Stimulated activated CD8-positive, alpha-beta memory T cell treated with anti-CD3 and anti-CD28 coated beads, Interleukin-7, amount 100 ng/mL, for 4 hours (primary cell): ENCODE measurements around the gene KDM5A.
"Not testable (repeated sequence)": the region's sequence is repeated elsewhere in the genome, so short reads cannot be mapped to it uniquely, and the experiment has no call there.

Experiments used
- DNase-seq, 2 donors: peaks; one replicate each; pipeline ENCODE4 v3.0.0-alpha.2; 2020; ENCODE audit warnings: low read depth in 2 of 2

KDM5A gene

DNA sequence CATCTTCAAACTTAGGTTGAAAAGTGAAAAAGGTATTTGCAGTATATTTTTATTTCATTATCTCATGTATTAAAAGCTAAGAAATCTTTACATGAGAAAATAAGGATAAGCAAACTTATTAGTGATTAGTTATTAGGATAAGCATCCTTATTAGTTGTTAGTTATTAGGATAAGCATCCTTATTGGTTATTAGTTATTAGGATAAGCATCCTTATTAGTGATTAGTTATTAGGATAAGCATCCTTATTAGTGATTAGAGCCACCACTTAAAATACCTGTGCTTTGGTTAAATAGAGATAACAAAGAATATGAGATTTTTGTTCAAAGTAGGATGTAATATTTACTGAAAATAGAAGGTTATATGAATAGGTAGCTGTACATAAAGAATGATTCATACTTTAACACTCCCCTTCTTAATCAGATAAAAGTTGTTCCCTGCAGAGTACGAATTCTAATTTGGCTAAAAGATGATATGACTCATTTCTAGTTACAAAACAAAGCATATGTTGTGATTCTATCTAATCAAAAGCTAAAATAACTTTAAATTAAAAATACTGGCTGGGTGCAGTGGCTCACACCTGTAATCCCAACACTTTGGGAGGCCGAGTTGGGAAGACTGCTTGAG lies 56.4 kb downstream of the KDM5A start:
- no peak for DNase-seq

DNA sequence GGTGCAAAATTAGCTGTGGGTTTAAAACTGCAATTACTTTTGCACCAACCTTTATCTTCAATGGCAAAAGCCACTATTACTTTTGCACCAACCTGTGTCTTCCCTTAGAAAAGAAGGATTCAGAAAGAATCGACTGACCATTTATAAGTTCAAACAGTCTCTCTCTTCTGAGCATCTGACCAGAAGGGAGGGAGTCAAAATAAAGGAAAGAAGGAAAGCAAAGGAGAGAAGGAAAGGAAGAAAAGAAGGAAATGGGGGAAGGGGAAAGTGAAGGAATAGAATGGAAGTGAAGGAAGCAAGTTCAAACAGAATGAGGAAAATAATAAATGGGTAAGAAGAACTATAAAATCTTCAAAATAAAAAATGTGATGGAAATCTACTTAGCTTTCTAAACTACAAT lies 57.8 kb downstream of the KDM5A start:
- DNase-seq, result no peak

DNA sequence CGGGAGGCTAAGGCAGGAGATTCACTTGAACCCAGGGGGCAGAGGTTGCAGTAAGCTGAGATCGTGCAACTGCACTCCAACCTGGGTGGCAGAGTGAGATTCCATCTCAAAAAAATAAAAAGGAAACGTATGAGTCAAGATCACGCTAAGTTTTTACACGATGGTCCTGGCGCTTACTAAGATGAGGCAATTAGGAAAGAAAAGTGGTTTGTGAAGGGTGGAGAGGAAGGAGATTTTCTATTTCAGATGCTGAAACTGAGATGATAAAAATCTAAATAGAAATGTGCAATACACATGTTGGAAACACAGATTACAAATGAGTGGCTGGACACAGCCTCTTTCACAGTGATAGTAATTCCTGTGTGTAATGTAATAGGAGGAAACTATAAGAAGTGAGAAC lies 63.2 kb downstream of the KDM5A start:
- no peak for DNase-seq

DNA sequence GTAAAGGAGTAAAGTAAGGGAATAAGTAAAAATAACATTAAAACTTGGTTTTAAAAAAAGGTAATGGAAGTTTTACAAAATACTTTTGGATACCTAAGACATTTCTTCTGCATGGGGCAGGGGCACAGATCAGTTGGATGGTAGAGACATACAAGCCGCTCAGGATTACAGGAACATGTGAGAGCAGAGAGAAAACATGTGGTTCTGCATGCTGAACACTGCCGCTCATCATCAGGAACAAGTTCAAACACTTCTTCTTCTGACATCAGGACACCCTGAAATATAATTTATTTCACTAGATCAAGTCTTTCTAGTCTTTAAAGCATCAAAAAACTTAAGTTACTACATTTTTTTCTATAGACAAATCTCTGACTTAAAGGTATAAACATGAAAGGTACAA lies 65.6 kb downstream of the KDM5A start:
- no peak for DNase-seq

DNA sequence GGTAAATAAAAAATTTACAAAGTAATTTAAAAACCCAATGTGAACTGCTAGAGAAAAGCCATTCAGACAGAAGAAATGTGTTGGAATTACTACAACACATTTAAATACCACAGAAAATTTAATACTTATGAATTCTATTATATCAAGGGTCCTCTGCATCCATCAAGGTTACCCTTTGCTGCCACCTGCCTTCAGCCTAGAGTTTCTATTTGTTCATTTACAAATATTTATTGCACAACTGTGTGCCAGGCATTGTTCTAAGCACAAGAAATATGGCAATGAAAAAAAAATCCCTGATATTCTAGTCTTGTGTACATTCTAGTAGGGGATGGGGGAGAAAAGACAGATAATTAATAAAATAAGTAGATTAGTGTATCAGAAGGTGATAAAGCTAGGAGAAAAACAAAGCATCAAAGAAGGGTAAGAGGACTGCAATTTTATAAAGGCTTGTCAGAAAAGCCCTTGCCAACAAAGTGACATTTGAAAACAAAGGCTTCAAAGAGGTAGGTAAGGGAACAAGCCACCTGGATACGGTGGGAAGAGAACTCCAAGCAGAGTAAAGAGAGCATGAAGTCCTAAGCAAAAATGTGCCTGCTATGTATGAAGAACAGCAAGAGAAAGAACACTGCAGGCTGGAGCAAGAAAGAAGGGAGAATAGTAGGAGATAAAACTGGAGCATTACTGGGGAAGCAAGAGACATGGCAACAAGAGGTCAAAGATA lies 67.4 kb downstream of the KDM5A start:
- DNase-seq, result no peak

GRCh38 chr12:318759-319515 lies 70.2 kb downstream of the KDM5A start:
- no peak for DNase-seq

- DNase-seq, result no peak
Measured at GRCh38 chr12:308511-308910, 80.6 kb downstream of the KDM5A start.

- no peak for DNase-seq
Measured at GRCh38 chr12:307406-307805, 81.7 kb downstream of the KDM5A start.

- no peak for DNase-seq
Measured at GRCh38 chr12:304805-305204, 84.3 kb downstream of the KDM5A start.

DNA sequence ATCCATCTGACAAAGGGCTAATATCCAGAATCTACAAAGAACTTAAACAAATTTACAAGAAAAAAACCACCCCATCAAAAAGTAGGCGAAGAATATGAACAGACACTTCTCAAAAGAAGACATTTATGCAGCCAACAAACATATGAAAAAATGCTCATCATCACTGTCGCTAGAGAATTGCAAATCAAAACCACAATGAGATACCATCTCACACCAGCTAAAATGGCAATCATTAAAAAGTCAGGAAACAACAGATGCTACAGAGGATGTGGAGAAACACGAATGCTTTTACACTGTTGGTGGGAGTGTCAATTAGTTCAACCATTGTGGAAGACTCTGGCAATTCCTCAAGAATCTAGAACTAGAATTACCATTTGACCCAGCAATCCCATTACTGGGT lies 86.4 kb downstream of the KDM5A start:
- DNase-seq, result not testable (repeated sequence)

DNA sequence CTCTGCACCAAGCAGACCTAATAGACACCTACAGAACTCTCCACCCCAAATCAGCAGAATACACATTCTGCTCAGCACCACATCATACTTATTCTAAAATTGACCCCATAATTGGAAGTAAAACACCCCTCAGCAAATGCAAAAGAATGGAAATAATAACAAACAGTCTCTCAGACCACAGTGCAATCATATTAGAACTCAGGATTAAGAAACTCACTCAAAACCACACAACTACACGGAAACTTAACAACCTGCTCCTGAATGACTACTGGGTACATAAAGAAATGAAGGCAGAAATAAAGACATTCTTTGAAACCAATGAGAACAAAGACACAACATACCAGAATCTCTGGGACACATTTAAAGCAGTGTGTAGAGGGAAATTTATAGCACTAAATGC lies 89.0 kb downstream of the KDM5A start:
- DNase-seq, result not testable (repeated sequence)

- DNase-seq, result not testable (repeated sequence)
Measured at GRCh38 chr12:299511-299910, 89.6 kb downstream of the KDM5A start.

DNA sequence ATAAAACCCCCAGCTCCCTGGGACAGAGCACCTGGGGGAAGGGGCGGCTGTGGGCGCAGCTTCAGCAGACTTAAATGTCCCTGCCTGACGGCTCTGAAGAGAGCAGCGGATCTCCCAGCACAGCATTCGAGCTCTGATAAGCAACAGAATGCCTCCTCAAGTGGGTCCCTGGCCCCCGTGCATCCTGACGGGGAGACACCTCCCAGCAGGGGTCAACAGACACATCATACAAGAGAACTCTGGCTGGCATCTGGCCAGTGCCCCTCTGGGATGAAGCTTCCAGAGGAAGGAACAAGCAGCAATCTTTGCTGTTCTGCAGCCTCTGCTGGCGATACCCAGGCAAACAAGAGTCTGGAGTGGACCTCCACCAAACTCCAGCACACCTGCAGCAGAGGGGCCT lies 91.1 kb downstream of the KDM5A start:
- DNase-seq, result not testable (repeated sequence)

- no peak for DNase-seq
Measured at GRCh38 chr12:295132-295531, 94.0 kb downstream of the KDM5A start.

DNA sequence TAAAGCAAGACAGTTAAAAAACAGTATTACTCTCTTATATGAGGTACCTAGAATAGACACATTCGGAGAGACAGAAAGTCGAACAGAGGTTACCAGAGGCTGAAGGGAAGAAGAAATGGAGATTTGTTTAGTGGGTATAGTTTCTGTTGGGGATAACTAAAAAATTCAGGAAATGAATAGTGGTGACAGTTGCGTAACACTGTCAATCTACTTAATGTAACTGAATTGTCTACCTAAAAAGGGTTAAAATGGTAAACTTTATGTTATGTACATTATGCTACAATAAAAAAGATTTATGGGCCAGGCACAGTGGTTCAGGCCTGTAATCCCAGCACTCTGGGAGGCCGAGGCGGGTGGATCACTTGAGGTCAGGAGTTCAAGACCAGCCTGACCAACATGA lies 95.9 kb downstream of the KDM5A start:
- DNase-seq, result no peak

- DNase-seq, result no peak
Measured at GRCh38 chr12:292186-292585, 96.9 kb downstream of the KDM5A start.

GRCh38 chr12:291153-291723 lies 97.9 kb downstream of the KDM5A start:
- no peak for DNase-seq

- DNase-seq, result no peak
Measured at GRCh38 chr12:288687-289086, 100.4 kb downstream of the KDM5A start.

GRCh38 chr12:286531-287300 lies 102.4 kb downstream of the KDM5A start:
- no peak for DNase-seq

DNA sequence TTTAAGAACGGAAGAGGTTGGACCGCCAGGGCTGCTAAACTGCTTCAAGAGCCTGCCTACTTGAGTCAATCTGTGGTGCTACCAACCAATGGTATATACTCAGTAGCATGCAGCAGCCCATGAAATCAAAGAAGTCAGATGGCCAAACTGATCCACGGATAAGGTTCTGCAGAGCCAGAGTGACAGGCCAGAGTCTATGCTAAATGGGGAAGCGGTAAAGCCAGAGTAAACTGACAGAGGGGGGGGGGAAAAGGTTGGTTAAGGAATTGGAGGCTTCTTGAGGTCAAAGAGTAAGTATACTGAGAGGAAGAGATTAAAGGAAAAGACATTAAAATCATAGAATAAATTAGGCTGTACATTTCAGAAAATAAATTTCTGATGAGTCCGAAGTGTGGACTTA lies 111.1 kb downstream of the KDM5A start:
- no peak for DNase-seq

DNA sequence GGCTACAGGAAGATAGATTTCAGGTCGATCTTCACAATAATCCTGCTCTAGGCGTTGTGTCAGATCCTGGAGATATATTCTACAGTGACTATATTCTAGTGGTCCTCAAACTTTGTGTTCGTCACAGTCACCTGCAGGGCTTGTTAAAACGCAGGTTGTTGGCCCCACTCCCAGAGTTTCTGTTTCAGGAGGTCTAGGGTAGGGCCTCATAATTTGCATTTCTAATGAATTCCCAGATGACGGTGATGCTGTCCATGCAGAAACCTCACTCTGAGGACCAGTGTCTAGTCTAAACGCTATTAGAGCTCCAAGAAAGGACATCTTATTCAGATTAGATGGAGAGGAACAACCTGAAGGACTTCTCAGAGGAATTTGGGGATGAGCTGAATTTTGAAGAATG lies 113.3 kb downstream of the KDM5A start:
- DNase-seq, result no peak

- no peak for DNase-seq
Measured at GRCh38 chr12:273382-273781, 115.7 kb downstream of the KDM5A start.
